Caki2 (cell line): ENCODE data around the gene MARK1. TPM values are rescaled to one million over a fixed set of nuclear protein-coding genes. Genes with fewer than 3 reads are reported as not detected.
"Not testable (repeated sequence)": the region's sequence is repeated elsewhere in the genome, so short reads cannot be mapped to it uniquely, and the experiment has no call there.

Source experiments
- DNase-seq: peaks from one replicate; pipeline ENCODE4 v3.0.0-alpha.2; 2015; ENCODE audit warnings: low read depth
- in situ Hi-C: cut with HindIII; loops from 2 replicates; pipeline ENCODE4 v1.10.0; 2016; ENCODE audit warnings: low sequenced_read_pairs, low pct_unique_long_range_greater_than_20kb, mixed read lengths
- total RNA-seq: library from RNA; depleted of rRNA; stranded (reverse); fragments of >200 nt; shearing (Covaris generic); gene quantifications from 2 replicates; pipeline ENCODE4 v1.2.3, GENCODE V29; 2014; ENCODE audit warnings: low replicate concordance

The MARK1 gene
- total RNA-seq, 1 experiment from 2014 or later = 1.1 TPM

- in situ Hi-C loops = no loop called here
- DNase-seq = no peak
These were observed 51.4 kb downstream of the MARK1 start for GRCh38 chr1:220579317-220579716.

GRCh38 chr1:220592714-220593113 lies 64.8 kb downstream of the MARK1 start:
- no peak for DNase-seq
- in situ Hi-C loops = no loop called here

GRCh38 chr1:220594356-220594755 lies 66.4 kb downstream of the MARK1 start:
- in situ Hi-C loops = no loop called here
- DNase-seq = no peak

- in situ Hi-C loops = no loop called here
- no peak for DNase-seq
These were observed 67.2 kb downstream of the MARK1 start for GRCh38 chr1:220595179-220595578.

GRCh38 chr1:220604926-220605325 lies 77.0 kb downstream of the MARK1 start:
- DNase-seq = no peak
- in situ Hi-C loops = no loop called here

GRCh38 chr1:220605651-220606050 lies 77.7 kb downstream of the MARK1 start:
- in situ Hi-C loops, DNase-seq: not testable (repeated sequence)

- in situ Hi-C loops, DNase-seq: not testable (repeated sequence)
These were observed 83.2 kb downstream of the MARK1 start for GRCh38 chr1:220611100-220611499.

GRCh38 chr1:220616836-220617235 lies 88.9 kb downstream of the MARK1 start:
- no peak for DNase-seq

GRCh38 chr1:220628431-220628830 lies 100.5 kb downstream of the MARK1 start:
- in situ Hi-C loops = no loop called here
- no peak for DNase-seq

More at GRCh38 chr1:220616836-220617235, 88.9 kb downstream of the MARK1 start:
- in situ Hi-C loops = no loop called here

GRCh38 chr1:220631238-220631815 lies 103.4 kb downstream of the MARK1 start:
- no peak for DNase-seq
- in situ Hi-C loops = no loop called here

GRCh38 chr1:220637759-220638158 lies 109.8 kb downstream of the MARK1 start:
- in situ Hi-C loops = no loop called here

GRCh38 chr1:220642285-220642684 lies 114.3 kb downstream of the MARK1 start:
- DNase-seq = no peak
- in situ Hi-C loops = no loop called here

More at GRCh38 chr1:220637759-220638158, 109.8 kb downstream of the MARK1 start:
- no peak for DNase-seq

- DNase-seq = no peak
- in situ Hi-C loops = no loop called here
These were observed 125.1 kb downstream of the MARK1 start for GRCh38 chr1:220652995-220653394.

GRCh38 chr1:220655509-220655908 lies 127.6 kb downstream of the MARK1 start:
- in situ Hi-C loops = no loop called here
- no peak for DNase-seq

GRCh38 chr1:220655961-220656740 lies 128.2 kb downstream of the MARK1 start:
- DNase-seq = no peak
- in situ Hi-C loops = no loop called here

GRCh38 chr1:220666349-220666748 lies 138.4 kb downstream of the MARK1 start:
- no peak for DNase-seq
- in situ Hi-C loops = no loop called here

GRCh38 chr1:220669005-220669404 lies 141.1 kb downstream of the MARK1 start:
- DNase-seq = no peak
- in situ Hi-C loops = no loop called here

- no peak for DNase-seq
- in situ Hi-C loops = no loop called here
These were observed 142.4 kb downstream of the MARK1 start for GRCh38 chr1:220670365-220670764.

GRCh38 chr1:220673921-220674320 lies 146.0 kb downstream of the MARK1 start:
- in situ Hi-C loops = no loop called here

GRCh38 chr1:220677251-220677650 lies 149.3 kb downstream of the MARK1 start:
- DNase-seq = no peak
- in situ Hi-C loops = no loop called here

More at GRCh38 chr1:220673921-220674320, 146.0 kb downstream of the MARK1 start:
- DNase-seq = no peak
